Lower leg skin (tissue), 3 donors: ENCODE data around the gene MS4A10.

Source experiments
- POLR2A ChIP-seq, 2 donors: fragments of 450-650 bp; IDR thresholded peaks; one replicate each; pipeline ENCODE4 v1.6.1; 2016 to 2017; ENCODE audit warnings: antibody characterized with exemption in 2 of 2, mild to moderate bottlenecking in 1 of 2, moderate library complexity in 1 of 2
- TF ChIP-seq, protein P1 (sequence below), 3 donors: fragments of 450-650 bp; IDR thresholded peaks; one replicate each; pipeline ENCODE4 v1.5.1; 2016; ENCODE audit warnings: antibody characterized with exemption in 3 of 3, mild to moderate bottlenecking in 3 of 3, moderate library complexity in 2 of 3

- TF ChIP-seq, protein P1, sequence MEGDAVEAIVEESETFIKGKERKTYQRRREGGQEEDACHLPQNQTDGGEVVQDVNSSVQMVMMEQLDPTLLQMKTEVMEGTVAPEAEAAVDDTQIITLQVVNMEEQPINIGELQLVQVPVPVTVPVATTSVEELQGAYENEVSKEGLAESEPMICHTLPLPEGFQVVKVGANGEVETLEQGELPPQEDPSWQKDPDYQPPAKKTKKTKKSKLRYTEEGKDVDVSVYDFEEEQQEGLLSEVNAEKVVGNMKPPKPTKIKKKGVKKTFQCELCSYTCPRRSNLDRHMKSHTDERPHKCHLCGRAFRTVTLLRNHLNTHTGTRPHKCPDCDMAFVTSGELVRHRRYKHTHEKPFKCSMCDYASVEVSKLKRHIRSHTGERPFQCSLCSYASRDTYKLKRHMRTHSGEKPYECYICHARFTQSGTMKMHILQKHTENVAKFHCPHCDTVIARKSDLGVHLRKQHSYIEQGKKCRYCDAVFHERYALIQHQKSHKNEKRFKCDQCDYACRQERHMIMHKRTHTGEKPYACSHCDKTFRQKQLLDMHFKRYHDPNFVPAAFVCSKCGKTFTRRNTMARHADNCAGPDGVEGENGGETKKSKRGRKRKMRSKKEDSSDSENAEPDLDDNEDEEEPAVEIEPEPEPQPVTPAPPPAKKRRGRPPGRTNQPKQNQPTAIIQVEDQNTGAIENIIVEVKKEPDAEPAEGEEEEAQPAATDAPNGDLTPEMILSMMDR (IDR thresholded peaks at IDR 0.05): no peak
- no peak for TF ChIP-seq POLR2A (IDR thresholded peaks at IDR 0.05)
These were observed 31.5 kb downstream of the MS4A10 start for GRCh38 chr11:60816590-60817157.
